Activated CD8-positive, alpha-beta memory T cell treated with anti-CD3 and anti-CD28 coated beads for 24 hours (primary cell): ENCODE results near the gene HLF.

ENCODE experiments used
- DNase-seq: peaks from one replicate; pipeline ENCODE4 v3.0.0-alpha.2; 2020

The HLF gene, protein sequence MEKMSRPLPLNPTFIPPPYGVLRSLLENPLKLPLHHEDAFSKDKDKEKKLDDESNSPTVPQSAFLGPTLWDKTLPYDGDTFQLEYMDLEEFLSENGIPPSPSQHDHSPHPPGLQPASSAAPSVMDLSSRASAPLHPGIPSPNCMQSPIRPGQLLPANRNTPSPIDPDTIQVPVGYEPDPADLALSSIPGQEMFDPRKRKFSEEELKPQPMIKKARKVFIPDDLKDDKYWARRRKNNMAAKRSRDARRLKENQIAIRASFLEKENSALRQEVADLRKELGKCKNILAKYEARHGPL

DNA sequence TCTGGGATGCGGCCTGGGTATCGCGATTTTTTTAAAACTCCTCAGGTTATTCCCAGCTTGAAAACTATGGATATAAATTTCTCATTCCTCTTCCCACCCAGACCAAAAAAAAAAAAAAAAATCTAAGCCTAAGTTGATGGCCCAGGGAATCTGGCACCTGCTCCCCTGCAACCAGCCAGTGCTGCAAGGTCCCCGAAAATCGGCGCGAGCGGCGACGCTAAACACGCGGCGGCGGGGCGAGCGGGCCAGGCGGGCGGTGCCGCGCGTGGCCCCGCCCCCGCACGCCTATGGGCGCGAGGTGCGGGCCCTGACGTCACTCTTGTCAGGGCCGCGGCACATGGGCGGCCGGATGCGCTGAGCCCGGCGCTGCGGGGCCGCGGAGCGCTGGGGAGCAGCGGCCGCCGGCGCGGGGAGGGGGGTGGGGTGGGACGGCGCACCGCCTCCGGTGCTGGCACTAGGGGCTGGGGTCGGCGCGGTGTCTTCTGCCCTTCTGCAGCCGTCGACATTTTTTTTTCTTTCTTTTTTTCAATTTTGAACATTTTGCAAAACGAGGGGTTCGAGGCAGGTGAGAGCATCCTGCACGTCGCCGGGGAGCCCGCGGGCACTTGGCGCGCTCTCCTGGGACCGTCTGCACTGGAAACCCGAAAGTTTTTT, at the start of gene HLF:
HLF (plus strand) TSS at position 316 of the 654 bp plus-strand sequence. CDS start 525 bp downstream, outside the sequence.
- DNase-seq, result peak; percentile 84

DNA sequence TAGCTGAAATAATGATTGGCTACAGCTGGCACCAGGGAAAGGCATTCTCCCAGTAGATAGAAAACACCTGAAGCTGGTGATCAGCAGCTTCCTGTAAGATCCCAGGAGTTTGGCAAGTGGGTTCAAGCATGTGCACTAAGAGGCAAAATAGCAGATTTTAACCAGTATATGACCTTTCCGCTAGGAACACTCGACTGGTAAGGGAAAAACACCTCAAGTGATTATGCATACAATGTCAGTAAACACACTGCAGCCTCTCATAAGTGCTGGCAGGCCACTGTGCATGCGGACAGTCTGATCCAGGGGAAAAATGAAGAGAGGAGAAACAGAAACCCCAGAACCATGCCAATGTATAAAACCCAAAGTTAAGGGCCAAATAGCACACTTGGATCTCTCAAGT, 49.0 kb upstream of the HLF start:
- no peak for DNase-seq

DNA sequence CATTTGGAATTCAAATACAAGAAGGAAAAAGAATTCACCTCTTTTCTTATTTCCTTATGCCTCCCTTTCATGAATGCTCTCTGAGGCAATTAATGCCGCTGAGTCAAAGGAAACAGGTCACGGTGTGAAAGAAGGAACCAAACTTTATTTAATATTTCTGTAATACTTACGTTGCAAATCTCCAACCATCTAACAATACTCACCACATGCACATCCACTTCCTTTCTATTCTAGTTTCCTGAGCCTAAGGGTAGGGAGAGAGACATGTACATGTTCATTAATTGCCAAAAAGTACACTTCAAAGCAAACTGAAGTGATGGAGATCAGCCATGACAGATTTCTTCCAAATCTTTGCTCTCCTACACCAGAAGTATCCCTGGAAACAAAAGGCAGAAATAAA, 47.9 kb upstream of the HLF start:
- DNase-seq, result no peak

GRCh38 chr17:55219459-55219858, 45.3 kb upstream of the HLF start:
- no peak for DNase-seq

DNA sequence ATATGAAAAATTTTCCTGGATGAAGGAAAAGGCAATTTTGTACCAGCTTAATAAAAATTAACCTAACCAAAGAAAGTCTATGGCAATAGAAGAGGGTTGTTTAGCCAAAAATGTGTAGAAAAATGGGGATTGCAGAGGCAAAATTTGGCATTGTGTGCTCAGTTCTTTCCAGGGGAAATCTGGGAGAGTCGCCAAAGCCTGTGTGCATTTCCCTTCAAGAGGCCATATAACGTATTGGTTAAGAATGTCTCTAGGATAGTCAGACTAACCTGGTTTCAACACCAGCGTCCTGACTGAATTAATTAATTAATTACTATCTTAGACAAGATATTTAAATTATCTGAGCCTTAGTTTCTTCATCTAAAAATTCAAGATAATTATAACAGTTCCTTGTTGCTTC, 44.8 kb upstream of the HLF start:
- DNase-seq, result no peak

DNA sequence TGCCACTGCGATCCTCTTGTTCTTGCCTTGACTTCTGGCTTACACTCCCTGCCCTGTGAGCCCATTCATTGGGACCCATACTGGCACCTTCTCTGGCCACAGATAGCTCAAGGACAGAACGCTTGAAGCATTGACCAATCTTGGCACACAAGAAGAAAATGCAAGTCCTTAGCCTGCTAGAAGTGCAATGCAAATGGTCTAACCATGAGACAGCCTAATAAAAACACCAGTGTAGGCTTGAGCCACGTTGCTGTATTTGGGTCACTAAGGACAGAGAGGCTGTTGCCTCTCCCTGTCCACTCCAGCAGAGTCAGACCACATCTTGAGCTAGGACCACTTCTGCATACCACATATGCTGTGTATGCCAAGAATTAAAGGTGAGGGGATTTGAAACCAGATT, 41.2 kb upstream of the HLF start:
- no peak for DNase-seq

DNA sequence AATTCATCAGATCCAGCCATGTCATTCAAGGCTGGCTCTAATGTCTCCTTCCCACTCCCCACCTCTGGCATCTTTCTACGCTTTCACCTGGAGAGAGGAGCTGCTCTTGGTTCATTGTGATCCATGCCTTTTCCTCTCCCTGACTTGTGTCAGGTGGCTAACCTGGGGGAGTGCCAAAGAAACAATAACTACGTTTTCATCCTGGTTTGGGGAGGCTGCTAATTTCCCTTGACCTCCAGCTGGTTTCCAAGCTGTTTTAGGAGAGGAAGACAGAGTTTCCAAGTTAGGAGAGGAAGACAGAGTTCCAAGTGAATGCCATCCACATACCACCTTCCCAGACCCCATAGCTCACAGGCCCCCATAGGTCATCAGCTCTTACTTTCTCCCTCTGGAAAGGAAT, 40.0 kb upstream of the HLF start:
- no peak for DNase-seq

DNA sequence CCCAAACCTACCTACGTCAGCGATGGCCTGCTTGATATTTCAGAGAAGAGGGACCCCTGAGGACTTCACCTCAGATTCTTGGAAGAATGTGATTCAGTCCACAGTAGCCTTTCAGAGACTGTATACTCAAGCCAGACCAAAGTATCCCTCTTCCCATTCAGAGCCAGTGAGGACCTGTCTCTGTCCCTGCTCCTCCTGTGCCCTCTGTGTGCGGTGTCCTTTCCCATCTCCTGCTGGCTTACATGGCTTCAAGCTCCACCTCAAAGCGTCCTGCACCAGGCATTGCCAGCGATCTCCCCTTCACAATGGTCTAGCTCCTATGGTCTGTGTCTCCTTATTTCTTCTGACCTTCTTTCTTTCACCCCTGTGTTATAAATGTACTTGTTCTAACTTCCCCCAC, 39.5 kb upstream of the HLF start:
- no peak for DNase-seq

- no peak for DNase-seq
These were observed 36.0 kb upstream of the HLF start for GRCh38 chr17:55228683-55229192.

- no peak for DNase-seq
These were observed 35.5 kb upstream of the HLF start for GRCh38 chr17:55229276-55229675.

- DNase-seq, result no peak
These were observed 34.0 kb upstream of the HLF start for GRCh38 chr17:55230716-55231115.

- no peak for DNase-seq
These were observed 30.9 kb upstream of the HLF start for GRCh38 chr17:55233840-55234239.

GRCh38 chr17:55236316-55236715, 28.4 kb upstream of the HLF start:
- DNase-seq, result no peak

DNA sequence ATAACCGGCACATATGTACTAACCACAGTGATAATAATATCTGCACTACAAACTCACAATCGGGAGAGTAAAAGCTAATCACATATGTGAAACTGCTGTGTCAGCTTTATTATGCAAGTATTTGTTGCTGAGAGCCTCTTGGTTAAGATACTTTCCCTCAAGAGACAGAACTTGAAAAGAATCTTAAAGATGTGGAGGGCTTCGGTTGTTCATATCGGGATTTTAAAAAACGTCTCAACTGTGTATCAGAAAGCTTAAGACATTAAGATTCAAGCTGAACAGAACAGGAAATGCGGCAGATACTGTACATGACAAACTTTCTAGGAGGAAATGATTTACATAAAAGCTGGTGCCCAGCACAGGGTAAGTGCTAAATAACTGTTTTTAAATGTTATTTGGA, 27.5 kb upstream of the HLF start:
- no peak for DNase-seq

- no peak for DNase-seq
These were observed 26.9 kb upstream of the HLF start for GRCh38 chr17:55237841-55238178.

- DNase-seq, result peak; percentile 92
These were observed 26.4 kb upstream of the HLF start for GRCh38 chr17:55238179-55238930.

GRCh38 chr17:55238931-55239297, 25.8 kb upstream of the HLF start:
- no peak for DNase-seq

DNA sequence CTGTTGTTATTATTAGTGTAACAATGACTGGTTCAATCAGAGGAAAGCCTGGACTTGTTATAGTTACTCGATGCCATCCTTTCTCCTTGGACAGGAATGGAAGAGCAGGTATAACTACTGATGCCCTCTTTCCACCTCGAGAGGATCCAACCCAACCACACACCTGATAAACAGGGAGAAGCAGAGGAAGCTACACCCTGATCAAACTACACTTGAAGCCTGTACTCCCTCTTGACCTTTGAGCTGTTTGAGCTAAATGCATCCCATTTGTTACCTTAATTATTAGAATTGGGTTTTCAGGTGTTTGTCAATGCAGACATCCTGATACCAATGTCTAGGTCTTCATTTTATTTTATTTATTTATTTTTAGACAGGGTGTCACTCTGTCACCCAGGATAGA, 23.7 kb upstream of the HLF start:
- DNase-seq, result no peak

- no peak for DNase-seq
These were observed 22.3 kb upstream of the HLF start for GRCh38 chr17:55242476-55242875.

- no peak for DNase-seq
These were observed 18.8 kb upstream of the HLF start for GRCh38 chr17:55245986-55246385.

- DNase-seq, result no peak
These were observed 18.2 kb upstream of the HLF start for GRCh38 chr17:55246583-55246982.

DNA sequence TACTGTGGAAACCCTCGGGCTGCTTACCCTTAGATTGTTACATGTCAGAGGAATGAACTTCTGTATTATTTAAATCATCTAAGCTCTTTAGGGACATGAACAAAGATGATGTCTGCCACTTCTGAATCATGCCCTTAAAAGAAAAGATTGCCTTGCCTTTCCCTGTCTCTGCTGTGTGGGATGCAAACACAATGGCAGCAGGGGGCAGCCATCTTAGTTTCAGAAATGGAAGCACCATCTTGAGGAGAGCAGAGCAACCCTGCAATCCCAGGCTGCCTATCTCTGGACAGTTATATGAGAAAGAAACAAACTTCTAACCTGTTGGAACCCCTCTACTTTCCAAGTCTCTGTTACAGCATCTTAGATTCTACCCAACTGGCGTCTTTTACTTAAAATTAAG, 16.7 kb upstream of the HLF start:
- DNase-seq, result no peak

DNA sequence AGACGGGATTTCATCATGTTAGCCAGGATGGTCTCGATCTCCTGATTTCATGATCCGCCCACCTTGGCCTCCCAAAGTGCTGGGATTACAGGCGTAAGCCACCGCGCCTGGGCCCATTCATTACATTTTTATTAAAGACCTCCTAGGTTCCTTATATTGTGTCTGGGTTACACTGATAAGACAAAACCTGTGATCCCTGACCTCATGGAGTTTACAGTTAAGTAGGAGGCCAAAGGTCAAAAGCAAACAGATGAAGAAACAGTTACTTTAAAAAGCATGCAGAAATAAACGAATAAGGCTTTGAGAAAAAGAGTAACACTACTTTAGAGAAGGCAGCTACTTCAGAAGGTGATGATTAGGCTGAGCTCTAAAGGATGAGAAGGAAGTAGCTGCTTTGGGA, 14.9 kb upstream of the HLF start:
- DNase-seq, result no peak

DNA sequence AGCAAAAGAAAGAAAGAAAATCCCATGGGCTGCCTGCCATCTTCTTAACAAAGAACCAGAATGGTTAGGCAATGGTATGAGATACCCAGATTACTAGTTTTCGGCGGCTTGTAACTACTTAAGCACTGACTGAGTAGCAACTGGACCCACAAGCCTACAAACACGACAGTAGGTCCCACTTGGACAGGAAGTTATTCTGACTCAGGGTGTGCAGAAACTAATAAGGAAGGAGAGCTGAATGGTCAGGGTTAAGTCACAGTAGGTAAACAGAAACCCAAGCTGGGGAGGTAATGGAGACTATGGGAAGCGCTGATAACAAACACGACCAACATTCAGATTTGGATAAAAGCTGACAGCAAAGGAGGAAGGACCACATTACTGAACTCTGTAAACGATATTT, 10.4 kb upstream of the HLF start:
- DNase-seq, result no peak
